ENCODE data around the gene UBN1. TPM values are rescaled to one million over a fixed set of nuclear protein-coding genes. Genes with fewer than 3 reads are reported as not detected.

Gene UBN1
- total and polyA plus RNA-seq, 4 donors, result 7.3 to 19.7 (median 14.2) TPM

- no peak overlapping the region for H3K4me3 ChIP-seq (ENCODE audit: low read depth in 1 of 3, low read length in 3 of 3)
- no peak overlapping the region for H3K9ac ChIP-seq (ENCODE audit: low read depth in 1 of 2, low read length in 2 of 2)
- H3K36me3 ChIP-seq (ENCODE audit: control insufficient read depth in 4 of 4, insufficient read depth in 3 of 4, low read depth in 1 of 4, low read length in 3 of 4), result peaks cover 7 to 13% (median 8%) of the 10 kb centered on the region in 4 donors
- no peak overlapping the region for H3K27ac ChIP-seq (ENCODE audit: low read depth in 1 of 2, low read length in 2 of 2)
- peaks cover 4 to 38% (median 32%) of the 10 kb centered on the region in 4 donors for H3K4me1 ChIP-seq (ENCODE audit: control insufficient read depth in 4 of 4, insufficient read depth in 4 of 4, low read length in 3 of 4)
- H3K9me3 ChIP-seq (ENCODE audit: control insufficient read depth in 4 of 4, low read length in 3 of 4), result no peaks in the 10 kb centered on the region
- TF ChIP-seq JUND (IDR thresholded peaks at IDR 0.05) (no peak), CTCF (IDR thresholded peaks at IDR 0.05; ENCODE audit: low read depth, low read length, missing input control) (no peak), SP1 (IDR thresholded peaks at IDR 0.05) (no peak), MAX (IDR thresholded peaks at IDR 0.05) (no peak), FOXA1 (IDR thresholded peaks at IDR 0.05) (no peak), HNF4G (IDR thresholded peaks at IDR 0.05) (no peak), RAD21 (IDR thresholded peaks at IDR 0.05) (no peak), HNF4A (conservative IDR thresholded peaks at IDR 0.05) (no peak), ATF3 (IDR thresholded peaks at IDR 0.05) (no peak), NR2F2 (IDR thresholded peaks at IDR 0.05) (no peak), YY1 (IDR thresholded peaks at IDR 0.05) (no peak), TAF1 (conservative IDR thresholded peaks at IDR 0.05) (no peak), FOXA2 (IDR thresholded peaks at IDR 0.05) (no peak), GABPA (IDR thresholded peaks at IDR 0.05 in 1 of 2, conservative IDR thresholded peaks at IDR 0.05 in 1 of 2) (no peak), REST (IDR thresholded peaks at IDR 0.05) (no peak), EGR1 (IDR thresholded peaks at IDR 0.05; ENCODE audit: low read depth in 2 of 2) (no peak), RXRA (IDR thresholded peaks at IDR 0.05) (no peak), ZBTB33 (IDR thresholded peaks at IDR 0.05) (no peak)
- no peak for DNase-seq (ENCODE audit: low spot score)
- 80% methylated on average over 3 of the region's 3 CpGs for WGBS
- no peaks in the 10 kb centered on the region for H3K27me3 ChIP-seq (ENCODE audit: control insufficient read depth in 4 of 4, insufficient read depth in 4 of 4, low read length in 3 of 4)
These were observed 2.9 kb downstream of the UBN1 start for GRCh38 chr16:4850211-4850610.

Measured in liver (tissue), 9 donors.